Peyer's patch (tissue), 4 donors: ENCODE measurements around the gene AUTS2.

Experiments
- CTCF ChIP-seq, 6 experiments: fragments of 450-650 bp in 4 of 6; fragments of 200-600 bp in 2 of 6; sonication (generic) in 1 of 6; IDR thresholded peaks; one replicate each; pipeline ENCODE4 v1.5.1; 2017 to 2019; ENCODE audit warnings: antibody characterized with exemption in 6 of 6, mild to moderate bottlenecking in 3 of 6, moderate library complexity in 1 of 6
- POLR2A ChIP-seq, 2 donors: fragments of 450-650 bp; IDR thresholded peaks; one replicate each; pipeline ENCODE4 v1.5.1; 2017; ENCODE audit warnings: antibody characterized with exemption in 2 of 2, mild to moderate bottlenecking in 2 of 2, moderate library complexity in 2 of 2

GRCh38 chr7:70721500-70721899 lies 1123.2 kb downstream of the AUTS2 start:
- TF ChIP-seq CTCF (IDR thresholded peaks at IDR 0.05) = no peak
- no peak for TF ChIP-seq POLR2A (IDR thresholded peaks at IDR 0.05)
